HCT116 (cell line): ENCODE measurements around the gene PML. TPM values are rescaled to one million over a fixed set of nuclear protein-coding genes. Genes with fewer than 3 reads are reported as not detected.
"Not testable (repeated sequence)": the region's sequence is repeated elsewhere in the genome, so short reads cannot be mapped to it uniquely, and the experiment has no call there.

Experiments used
- ATAC-seq: fragments of 200-7000 bp; cut with Tn5 transposase; 2 replicates; pipeline ENCODE4 v1.9.1; 2020; ENCODE audit warnings: mild to moderate bottlenecking, moderate library complexity
- BruUV-seq: library from RNA; stranded (reverse); fragments of 400-500 nt; replicated peaks from 2 replicates; lab custom pipeline; 2021; lab: Mats Ljungman, UMichigan
- CTCF ChIA-PET: fragments of 300-600 bp; sonication (Branson Sonifier 250); formaldehyde crosslinking; loops from one replicate; lab custom pipeline; 2021; ENCODE audit warnings: antibody characterized with exemption; lab: Charles Lee
- POLR2A ChIA-PET: fragments of 300-600, 350-600 bp; sonication (Branson Sonifier 250); formaldehyde crosslinking; loops from one replicate; lab custom pipeline; 2021; ENCODE audit warnings: antibody characterized with exemption; lab: Charles Lee
- RAD21 ChIA-PET, 2 experiments: fragments of 300-600 bp; sonication (Branson Sonifier 250); formaldehyde crosslinking; loops; one replicate each; lab custom pipeline; 2023; ENCODE audit warnings: low total read pairs in 2 of 2; ENCODE audit not compliant: uncharacterized antibody in 2 of 2, unreplicated experiment in 2 of 2, low non-redundant PET in 1 of 2; lab: Charles Lee
- DNase-seq: peaks from one replicate; pipeline ENCODE4 v3.0.0-alpha.2; 2010; ENCODE audit warnings: low read depth, low spot score
- H2AFZ ChIP-seq: fragments of 200-600 bp; shearing (Covaris generic), sonication (generic); 2 replicates; pipeline ENCODE4 v1.6.1; 2017; ENCODE audit warnings: low read depth, mixed run types, mixed read lengths, antibody characterized with exemption, low read length; ENCODE audit not compliant: poor library complexity, severe bottlenecking
- H3K27ac ChIP-seq: 2 replicates; pipeline ENCODE4 v1.5.1; 2012; ENCODE audit warnings: low read depth, low read length
- H3K27me3 ChIP-seq: fragments of 200-600 bp; sonication (generic); 2 replicates; pipeline ENCODE4 v1.6.1; 2016; ENCODE audit warnings: mixed run types, low read length, mixed read lengths; ENCODE audit not compliant: insufficient read depth
- H3K36me3 ChIP-seq, 2 experiments: fragments of 200-500 bp in 1 of 2; fragments of 200-600 bp in 1 of 2; sonication (Bioruptor generic) in 1 of 2; sonication (generic) in 1 of 2; 2 replicates each; pipeline versions ENCODE4 v1.5.1 to v1.6.1; 2014 to 2016; ENCODE audit warnings: low read length in 2 of 2, inconsistent platforms in 1 of 2, mixed read lengths in 1 of 2, mixed run types in 1 of 2; ENCODE audit not compliant: insufficient read depth in 2 of 2, control insufficient read depth in 1 of 2
- H3K4me1 ChIP-seq, 2 experiments: fragments of 200-600 bp in 1 of 2; sonication (generic) in 1 of 2; 2 replicates each; pipeline versions ENCODE4 v1.5.1 to v1.6.1; 2012 to 2017; ENCODE audit warnings: low read length in 2 of 2, inconsistent platforms in 1 of 2, mild to moderate bottlenecking in 1 of 2, mixed read lengths in 1 of 2, mixed run types in 1 of 2, moderate library complexity in 1 of 2; ENCODE audit not compliant: insufficient read depth in 2 of 2, control insufficient read depth in 1 of 2
- H3K4me2 ChIP-seq: fragments of 200-600 bp; sonication (generic); 2 replicates; pipeline ENCODE4 v1.6.1; 2017; ENCODE audit warnings: mixed run types, low read length, mixed read lengths
- H3K4me3 ChIP-seq, 2 experiments: fragments of 200-600 bp in 1 of 2; sonication (generic) in 1 of 2; replicated peaks in 1 of 2; 2 replicates each; pipeline ENCODE4 v1.5.1; 2011 to 2016; ENCODE audit warnings: low read length in 2 of 2, control low read depth in 1 of 2, low read depth in 1 of 2, mild to moderate bottlenecking in 1 of 2, mixed read lengths in 1 of 2, mixed run types in 1 of 2
- H3K79me2 ChIP-seq: fragments of 200-600 bp; sonication (generic); 2 replicates; pipeline ENCODE4 v1.6.1; 2017; ENCODE audit warnings: mild to moderate bottlenecking, mixed run types, low read length, moderate library complexity, mixed read lengths; ENCODE audit not compliant: insufficient read depth
- H3K9ac ChIP-seq: fragments of 200-600 bp; sonication (generic); 2 replicates; pipeline ENCODE4 v1.6.1; 2016; ENCODE audit warnings: low read length, mixed read lengths
- H3K9me2 ChIP-seq: fragments of 200-600 bp; sonication (generic), shearing (Covaris generic); 2 replicates; pipeline ENCODE4 v1.6.1; 2017; ENCODE audit warnings: mixed run types, mild to moderate bottlenecking, moderate library complexity; ENCODE audit not compliant: insufficient read depth
- H3K9me3 ChIP-seq, 2 experiments: fragments of 200-500 bp in 1 of 2; fragments of 200-600 bp in 1 of 2; sonication (Bioruptor generic) in 1 of 2; sonication (generic) in 1 of 2; 2 replicates each; pipeline ENCODE4 v1.6.1; 2014 to 2017; ENCODE audit warnings: low read length in 2 of 2, mixed read lengths in 2 of 2, inconsistent platforms in 1 of 2, low read depth in 1 of 2, mild to moderate bottlenecking in 1 of 2, mixed run types in 1 of 2, moderate library complexity in 1 of 2; ENCODE audit not compliant: control insufficient read depth in 1 of 2, insufficient read depth in 1 of 2
- H4K20me1 ChIP-seq: fragments of 200-600 bp; sonication (generic), shearing (Covaris generic); 2 replicates; pipeline ENCODE4 v1.6.1; 2017; ENCODE audit warnings: mixed run types, mild to moderate bottlenecking, moderate library complexity; ENCODE audit not compliant: insufficient read depth
- intact Hi-C: fragments of 100-400 bp; cut with micrococcal nuclease; formaldehyde crosslinking; loops from 2 replicates; pipeline ENCODE4 v1.10.0; 2022
- total RNA-seq: library from RNA; stranded (reverse); gene quantifications from one replicate; pipeline ENCODE4 v1.2.1, GENCODE V29; 2021; ENCODE audit not compliant: unreplicated experiment

Gene PML
- total RNA-seq, 1 experiment from 2014 or later: 28.1 TPM

DNA sequence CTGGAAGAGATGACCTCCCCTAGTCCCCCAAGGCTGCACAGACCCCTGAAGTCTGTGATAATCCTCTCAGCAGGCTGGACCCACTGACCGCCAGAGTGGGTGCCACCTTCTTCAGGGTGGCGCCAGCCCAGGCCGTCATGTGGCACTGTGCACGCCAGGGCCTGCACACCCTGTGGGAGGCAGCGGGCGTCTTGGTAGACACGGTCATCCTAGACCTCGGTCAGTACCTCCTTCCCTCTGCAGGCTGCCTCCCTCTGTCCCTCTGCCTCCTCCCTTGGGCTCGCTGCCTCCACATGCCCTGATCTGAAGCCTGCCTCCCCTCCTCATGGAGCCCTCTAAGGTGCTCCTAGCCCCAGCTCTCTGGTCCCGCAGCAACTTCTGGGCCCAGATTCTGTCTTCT lies 101.1 kb downstream of the PML start:
- CTCF ChIA-PET, intact Hi-C loops, BruUV-seq: not testable (repeated sequence)

DNA sequence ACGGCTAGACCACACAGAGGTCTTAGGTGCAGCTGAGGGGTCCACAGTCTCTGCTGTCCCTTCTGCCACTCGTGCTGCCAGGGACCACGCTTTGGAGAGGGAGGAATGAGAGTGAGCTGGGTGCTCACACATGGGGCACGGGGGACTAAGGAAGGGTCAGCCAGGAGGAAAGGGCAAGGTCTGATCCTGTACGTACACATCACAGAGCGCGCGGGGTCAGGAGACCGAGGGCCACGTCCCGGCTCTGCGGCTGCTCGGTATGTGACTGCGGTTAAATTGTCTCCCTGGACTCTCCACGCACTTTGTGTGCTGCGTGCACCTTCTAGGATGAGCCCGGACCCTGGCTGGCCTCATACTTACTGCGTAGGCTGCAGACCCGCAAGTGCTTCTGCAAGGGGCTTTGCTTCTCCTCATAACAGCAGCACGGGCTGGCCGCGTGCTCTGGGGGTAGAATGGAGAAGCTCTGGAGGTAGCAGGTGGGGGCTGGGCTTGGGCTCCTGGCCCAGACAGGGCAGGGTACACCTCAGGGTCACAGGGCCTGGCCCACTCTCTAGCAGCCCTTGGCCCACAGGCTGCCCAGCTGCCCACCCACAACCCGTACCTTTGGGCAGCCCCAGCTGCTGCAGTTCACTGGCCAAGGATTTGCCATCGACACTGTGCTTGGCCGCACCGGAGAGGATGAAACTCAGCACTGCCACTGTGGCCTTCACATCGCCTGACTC lies 102.4 kb downstream of the PML start:
- H3K4me1 ChIP-seq, H3K4me2 ChIP-seq, H3K27ac ChIP-seq, CTCF ChIA-PET, BruUV-seq, ATAC-seq, H4K20me1 ChIP-seq, H3K79me2 ChIP-seq, RAD21 ChIA-PET, H3K27me3 ChIP-seq, intact Hi-C loops, DNase-seq, H3K36me3 ChIP-seq, H3K9me2 ChIP-seq, H3K9ac ChIP-seq, H3K9me3 ChIP-seq, POLR2A ChIA-PET, H2AFZ ChIP-seq, H3K4me3 ChIP-seq: not testable (repeated sequence)

More for the DNA sequence above, 101.1 kb downstream of the PML start:
- H3K4me3 ChIP-seq, H3K27me3 ChIP-seq, POLR2A ChIA-PET, H3K79me2 ChIP-seq, H3K27ac ChIP-seq, RAD21 ChIA-PET, H3K9me3 ChIP-seq, H3K4me2 ChIP-seq, H3K9me2 ChIP-seq, H3K4me1 ChIP-seq, ATAC-seq, DNase-seq, H2AFZ ChIP-seq, H4K20me1 ChIP-seq, H3K36me3 ChIP-seq, H3K9ac ChIP-seq: not testable (repeated sequence)

Other genes starting within 250 kb of the PML start
- 2.0 TPM for gene INSYN1, start 241.4 kb upstream of the PML start, total RNA-seq
- gene TBC1D21, start 121.2 kb upstream of the PML start, total RNA-seq: not detected
- 14.9 TPM for gene LOXL1, start 68.3 kb upstream of the PML start, total RNA-seq
- 5.0 TPM for gene STOML1, start 2.4 kb upstream of the PML start, total RNA-seq
- 0.39 TPM for gene GOLGA6A, start 87.8 kb downstream of the PML start, total RNA-seq
- gene ISLR2, start 135.9 kb downstream of the PML start, total RNA-seq: 0.05 TPM
- 0.12 TPM for gene ISLR, start 179.0 kb downstream of the PML start, total RNA-seq
- 0.54 TPM for gene STRA6, start 208.1 kb downstream of the PML start, total RNA-seq
- 0.15 TPM for gene CCDC33, start 241.6 kb downstream of the PML start, total RNA-seq